Upper lobe of left lung (tissue), 6 donors: ENCODE results near the gene TBC1D24. TPM values are rescaled to one million over a fixed set of nuclear protein-coding genes. Genes with fewer than 3 reads are reported as not detected.

ENCODE experiments used
- small RNA-seq, 4 donors: library from RNA; depleted of rRNA; stranded (forward); fragments of <200 nt; gene quantifications; one replicate each; pipeline ENCODE3, GENCODE V24; 2016
- total RNA-seq, 6 donors: library from RNA; depleted of rRNA in 4 of 6; stranded (reverse); fragments of >200 nt in 4 of 6; gene quantifications; one replicate each; pipeline versions ENCODE4 v1.1.0 to v1.2.1, GENCODE V29; 2016 to 2021
- donor health status: DM: no; HTN: no; CAD: no; lungs with moderate emphysema.
- donor health status: DM: no; HTN: yes; CAD: no; lungs with severe emphysema.

TBC1D24 gene
- total RNA-seq, 6 donors from 2014 or later: 25.9 to 49.6 (median 37.2) TPM

Small RNA genes within 50 kb of the gene (small RNA-seq; reads per million reads assigned to genes)
- gene AC093525.1 (0 reads per million in 4 donors), gene MIR3178 (0 to 0.14 (median 0.03) reads per million in 4 donors), gene MIR6768 (0 reads per million in 4 donors)

Other genes with a start within 250 kb of the TBC1D24 start
- 1 to 10 TPM in 3 of 6 donors, under 1 TPM in 1, not detected in 2; 0.79 to 2.1 (median 1.5) TPM for gene DNASE1L2, start 238.7 kb upstream of the TBC1D24 start, total RNA-seq
- gene ECI1, start 223.5 kb upstream of the TBC1D24 start, total RNA-seq: 10 to 100 TPM; 48.1 to 75.5 (median 68.2) TPM
- gene RNPS1, start 207.0 kb upstream of the TBC1D24 start, total RNA-seq: 100 to 1,000 TPM in 5 of 6 donors, 10 to 100 TPM in 1; 92.2 to 142 (median 114) TPM
- 100 to 1,000 TPM; 337 to 619 (median 455) TPM for gene ABCA3, start 134.4 kb upstream of the TBC1D24 start, total RNA-seq
- 1 to 10 TPM; 2.7 to 5.2 (median 3.9) TPM for gene CCNF, start 45.7 kb upstream of the TBC1D24 start, total RNA-seq
- gene TEDC2, start 15.0 kb upstream of the TBC1D24 start, total RNA-seq: 1 to 10 TPM in 4 of 6 donors, under 1 TPM in 1, not detected in 1; 0.61 to 2.7 (median 1.7) TPM
- gene NTN3, start 3.8 kb upstream of the TBC1D24 start, total RNA-seq: not detected
- gene ATP6V0C, start 38.8 kb downstream of the TBC1D24 start, total RNA-seq: 100 to 1,000 TPM in 4 of 6 donors, 10 to 100 TPM in 2; 84.9 to 332 (median 164) TPM
- gene AMDHD2, start 45.2 kb downstream of the TBC1D24 start, total RNA-seq: 100 to 1,000 TPM in 1 of 6 donors, 10 to 100 TPM in 5; 33.0 to 126 (median 68.4) TPM
- gene CEMP1, start 56.3 kb downstream of the TBC1D24 start, total RNA-seq: 10 to 100 TPM in 2 of 6 donors, 1 to 10 TPM in 3, under 1 TPM in 1; 0.91 to 17.0 (median 5.4) TPM
- gene PDPK1, start 62.9 kb downstream of the TBC1D24 start, total RNA-seq: 10 to 100 TPM; 39.4 to 83.1 (median 67.2) TPM
- gene KCTD5, start 207.4 kb downstream of the TBC1D24 start, total RNA-seq: 10 to 100 TPM; 25.7 to 45.5 (median 33.0) TPM
- 1 to 10 TPM in 5 of 6 donors, under 1 TPM in 1; 0.91 to 8.1 (median 1.8) TPM for gene PRSS27, start 245.1 kb downstream of the TBC1D24 start, total RNA-seq